ENCODE results near the gene NRTN. TPM values are rescaled to one million over a fixed set of nuclear protein-coding genes. Genes with fewer than 3 reads are reported as not detected.

NRTN gene
- total and polyA plus RNA-seq, 2 of the 13 experiments (the other 11 are each of a cell fraction or from before 2014, with no cell fraction given), result 4.1 to 5.3 TPM

DNA sequence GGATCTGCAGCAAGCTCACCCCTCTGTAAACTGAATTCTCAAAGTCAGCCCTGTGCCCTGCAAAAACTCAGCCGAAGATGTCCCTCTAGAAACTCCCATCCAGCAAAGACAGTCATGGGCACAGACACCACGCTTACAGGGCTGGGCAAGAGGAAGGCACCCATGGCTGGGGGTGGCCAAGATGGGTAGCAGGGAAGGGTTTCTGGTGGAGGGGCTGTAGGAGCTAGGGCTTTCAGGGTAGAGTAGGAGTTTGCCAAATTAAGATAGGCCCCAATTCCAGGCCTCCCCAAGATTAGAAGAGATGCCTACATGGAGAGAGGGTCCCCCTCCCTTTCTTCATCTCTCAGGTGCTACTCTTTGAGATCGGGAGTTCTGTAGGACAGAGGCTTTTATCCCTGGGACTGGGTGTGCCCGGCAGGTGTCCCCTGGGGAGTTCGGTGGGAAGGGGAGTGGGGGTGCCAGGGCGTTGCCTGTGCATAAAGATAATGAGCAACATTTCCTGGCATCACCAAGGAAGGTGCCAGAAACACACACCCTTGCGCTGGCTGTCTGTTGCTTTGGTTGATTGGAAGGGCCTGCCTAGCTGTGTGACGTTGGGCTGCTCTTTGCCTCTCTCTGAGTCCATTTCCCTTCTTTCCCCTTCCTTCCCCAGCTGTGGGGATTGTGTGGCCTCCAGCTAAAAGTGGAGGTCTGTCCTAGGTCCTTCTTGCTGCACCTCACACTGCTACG lies 9.4 kb downstream of the NRTN start (continued):
- TF ChIP-seq HNRNPL (IDR thresholded peaks at IDR 0.05; ENCODE audit: low read depth, low read length), result no peak
- TF ChIP-seq, protein P1, sequence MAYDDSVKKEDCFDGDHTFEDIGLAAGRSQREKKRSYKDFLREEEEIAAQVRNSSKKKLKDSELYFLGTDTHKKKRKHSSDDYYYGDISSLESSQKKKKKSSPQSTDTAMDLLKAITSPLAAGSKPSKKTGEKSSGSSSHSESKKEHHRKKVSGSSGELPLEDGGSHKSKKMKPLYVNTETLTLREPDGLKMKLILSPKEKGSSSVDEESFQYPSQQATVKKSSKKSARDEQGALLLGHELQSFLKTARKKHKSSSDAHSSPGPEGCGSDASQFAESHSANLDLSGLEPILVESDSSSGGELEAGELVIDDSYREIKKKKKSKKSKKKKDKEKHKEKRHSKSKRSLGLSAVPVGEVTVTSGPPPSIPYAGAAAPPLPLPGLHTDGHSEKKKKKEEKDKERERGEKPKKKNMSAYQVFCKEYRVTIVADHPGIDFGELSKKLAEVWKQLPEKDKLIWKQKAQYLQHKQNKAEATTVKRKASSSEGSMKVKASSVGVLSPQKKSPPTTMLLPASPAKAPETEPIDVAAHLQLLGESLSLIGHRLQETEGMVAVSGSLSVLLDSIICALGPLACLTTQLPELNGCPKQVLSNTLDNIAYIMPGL (CRISPR knock-in tag; IDR thresholded peaks at IDR 0.05; ENCODE audit: borderline replicate concordance in 1 of 2, low read depth in 1 of 2), result no peak
- TF ChIP-seq ZNF282 (IDR thresholded peaks at IDR 0.05; ENCODE audit: partially characterized antibody), result no peak
- no peak for TF ChIP-seq RBAK (CRISPR knock-in tag; IDR thresholded peaks at IDR 0.05)
- TF ChIP-seq HDAC2 (CRISPR knock-in tag; IDR thresholded peaks at IDR 0.05), result no peak
- no peak for TF ChIP-seq ATRX (CRISPR knock-in tag; IDR thresholded peaks at IDR 0.05; ENCODE audit: borderline replicate concordance)
- TF ChIP-seq ZKSCAN8 (CRISPR knock-in tag; IDR thresholded peaks at IDR 0.05; ENCODE audit: borderline replicate concordance), result no peak
- TF ChIP-seq, protein P2, sequence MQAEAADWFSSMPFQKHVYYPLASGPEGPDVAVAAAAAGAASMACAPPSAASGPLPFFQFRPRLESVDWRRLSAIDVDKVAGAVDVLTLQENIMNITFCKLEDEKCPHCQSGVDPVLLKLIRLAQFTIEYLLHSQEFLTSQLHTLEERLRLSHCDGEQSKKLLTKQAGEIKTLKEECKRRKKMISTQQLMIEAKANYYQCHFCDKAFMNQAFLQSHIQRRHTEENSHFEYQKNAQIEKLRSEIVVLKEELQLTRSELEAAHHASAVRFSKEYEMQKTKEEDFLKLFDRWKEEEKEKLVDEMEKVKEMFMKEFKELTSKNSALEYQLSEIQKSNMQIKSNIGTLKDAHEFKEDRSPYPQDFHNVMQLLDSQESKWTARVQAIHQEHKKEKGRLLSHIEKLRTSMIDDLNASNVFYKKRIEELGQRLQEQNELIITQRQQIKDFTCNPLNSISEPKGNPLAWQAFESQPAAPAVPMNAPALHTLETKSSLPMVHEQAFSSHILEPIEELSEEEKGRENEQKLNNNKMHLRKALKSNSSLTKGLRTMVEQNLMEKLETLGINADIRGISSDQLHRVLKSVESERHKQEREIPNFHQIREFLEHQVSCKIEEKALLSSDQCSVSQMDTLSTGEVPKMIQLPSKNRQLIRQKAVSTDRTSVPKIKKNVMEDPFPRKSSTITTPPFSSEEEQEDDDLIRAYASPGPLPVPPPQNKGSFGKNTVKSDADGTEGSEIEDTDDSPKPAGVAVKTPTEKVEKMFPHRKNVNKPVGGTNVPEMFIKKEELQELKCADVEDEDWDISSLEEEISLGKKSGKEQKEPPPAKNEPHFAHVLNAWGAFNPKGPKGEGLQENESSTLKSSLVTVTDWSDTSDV (CRISPR knock-in tag; IDR thresholded peaks at IDR 0.05), result no peak
- TF ChIP-seq ZBTB7B (CRISPR knock-in tag; IDR thresholded peaks at IDR 0.05), result no peak
- TF ChIP-seq ESRRA (CRISPR knock-in tag; IDR thresholded peaks at IDR 0.05; ENCODE audit: low read depth), result no peak
